Measurements from ENCODE around the gene USP12.

DNA sequence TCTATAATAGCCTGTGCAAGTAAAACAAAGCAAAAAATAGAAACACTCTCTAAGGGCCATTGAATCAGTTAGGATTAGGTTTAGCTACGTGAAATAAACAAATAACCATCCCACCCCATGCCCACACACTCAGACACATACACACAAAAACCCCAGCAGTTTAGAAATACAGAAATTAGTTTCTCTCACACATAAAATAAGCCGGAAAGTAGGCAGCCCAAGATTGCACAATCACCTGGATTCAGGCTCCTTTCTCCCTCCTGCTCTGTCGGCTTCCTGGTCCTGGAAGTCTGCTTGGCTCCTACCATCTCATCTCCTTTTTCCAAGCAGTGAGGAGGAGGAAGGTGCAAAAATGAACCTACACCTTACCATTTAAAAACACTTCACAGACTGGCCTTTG is 22.6 kb upstream of the USP12 start:
- TF ChIP-seq, protein P1, sequence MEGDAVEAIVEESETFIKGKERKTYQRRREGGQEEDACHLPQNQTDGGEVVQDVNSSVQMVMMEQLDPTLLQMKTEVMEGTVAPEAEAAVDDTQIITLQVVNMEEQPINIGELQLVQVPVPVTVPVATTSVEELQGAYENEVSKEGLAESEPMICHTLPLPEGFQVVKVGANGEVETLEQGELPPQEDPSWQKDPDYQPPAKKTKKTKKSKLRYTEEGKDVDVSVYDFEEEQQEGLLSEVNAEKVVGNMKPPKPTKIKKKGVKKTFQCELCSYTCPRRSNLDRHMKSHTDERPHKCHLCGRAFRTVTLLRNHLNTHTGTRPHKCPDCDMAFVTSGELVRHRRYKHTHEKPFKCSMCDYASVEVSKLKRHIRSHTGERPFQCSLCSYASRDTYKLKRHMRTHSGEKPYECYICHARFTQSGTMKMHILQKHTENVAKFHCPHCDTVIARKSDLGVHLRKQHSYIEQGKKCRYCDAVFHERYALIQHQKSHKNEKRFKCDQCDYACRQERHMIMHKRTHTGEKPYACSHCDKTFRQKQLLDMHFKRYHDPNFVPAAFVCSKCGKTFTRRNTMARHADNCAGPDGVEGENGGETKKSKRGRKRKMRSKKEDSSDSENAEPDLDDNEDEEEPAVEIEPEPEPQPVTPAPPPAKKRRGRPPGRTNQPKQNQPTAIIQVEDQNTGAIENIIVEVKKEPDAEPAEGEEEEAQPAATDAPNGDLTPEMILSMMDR (IDR thresholded peaks at IDR 0.05) = no peak
- no peak for TF ChIP-seq POLR2A (IDR thresholded peaks at IDR 0.05)

Data from esophagus squamous epithelium (tissue), 4 donors.